Gastroesophageal sphincter (tissue), 4 donors: ENCODE measurements around the gene USF3. TPM values are rescaled to one million over a fixed set of nuclear protein-coding genes. Genes with fewer than 3 reads are reported as not detected.

Experiments
- ATAC-seq: fragments of 150-250 bp; one replicate; pipeline ENCODE4 v1.9.1; 2016; ENCODE audit warnings: mild to moderate bottlenecking, moderate library complexity
- H3K27ac ChIP-seq, 4 donors: fragments of 200-600 bp; sonication (generic) in 3 of 4; 1 replicate in 3 of 4; 2 replicates in 1 of 4; pipeline ENCODE4 v1.5.1; 2016 to 2019
- H3K27me3 ChIP-seq: fragments of 200-600 bp; sonication (generic); one replicate; pipeline ENCODE4 v1.5.1; 2019
- H3K36me3 ChIP-seq, 2 donors: fragments of 200-600 bp; sonication (generic); one replicate each; pipeline ENCODE4 v1.5.1; 2019; ENCODE audit warnings: control low read depth in 1 of 2
- H3K4me1 ChIP-seq, 3 donors: fragments of 200-600 bp; sonication (generic); 1 replicate in 2 of 3; 2 replicates in 1 of 3; pipeline ENCODE4 v1.5.1; 2016 to 2019; ENCODE audit warnings: control low read depth in 2 of 3
- H3K4me3 ChIP-seq, 2 donors: fragments of 200-600 bp; sonication (generic); one replicate each; pipeline ENCODE4 v1.5.1; 2019; ENCODE audit warnings: mild to moderate bottlenecking in 1 of 2, moderate library complexity in 1 of 2
- H3K9me3 ChIP-seq, 3 donors: fragments of 200-600 bp; sonication (generic); one replicate each; pipeline ENCODE4 v1.5.1; 2017 to 2019; ENCODE audit warnings: control low read depth in 2 of 3
- EP300 ChIP-seq: sonication (generic); formaldehyde crosslinking; IDR thresholded peaks from one replicate; pipeline ENCODE4 v1.6.1; 2017; ENCODE audit warnings: antibody characterized with exemption, mild to moderate bottlenecking
- POLR2A ChIP-seq, 2 donors: fragments of 450-650 bp; IDR thresholded peaks; one replicate each; pipeline ENCODE4 v1.6.1; 2017; ENCODE audit warnings: antibody characterized with exemption in 2 of 2, mild to moderate bottlenecking in 2 of 2, moderate library complexity in 1 of 2
- POLR2AphosphoS5 ChIP-seq: sonication (generic); formaldehyde crosslinking; IDR thresholded peaks from one replicate; pipeline ENCODE4 v1.6.1; 2017; ENCODE audit warnings: antibody characterized with exemption
- WGBS, 2 donors: methylation state at CpG; one replicate each; pipeline ENCODE4 v1.1.5; 2018; ENCODE audit warnings: low coverage in 1 of 2; 5-methylcytosine and 5-hydroxymethylcytosine counted together
- total RNA-seq, 4 donors: library from RNA; depleted of rRNA; stranded (reverse); fragments of >200 nt; gene quantifications; one replicate each; pipeline ENCODE4 v1.1.0, GENCODE V29; 2016
- TF ChIP-seq, protein P1 (sequence below), 4 experiments: fragments of 200-600 bp in 2 of 4; fragments of 450-650 bp in 2 of 4; sonication (generic) in 1 of 4; IDR thresholded peaks; one replicate each; pipeline ENCODE4 v1.5.1; 2017 to 2019; ENCODE audit warnings: antibody characterized with exemption in 4 of 4, mild to moderate bottlenecking in 2 of 4, moderate library complexity in 2 of 4

USF3 gene
- total RNA-seq, 4 donors from 2014 or later = 27.3 to 33.2 (median 29.6) TPM

DNA sequence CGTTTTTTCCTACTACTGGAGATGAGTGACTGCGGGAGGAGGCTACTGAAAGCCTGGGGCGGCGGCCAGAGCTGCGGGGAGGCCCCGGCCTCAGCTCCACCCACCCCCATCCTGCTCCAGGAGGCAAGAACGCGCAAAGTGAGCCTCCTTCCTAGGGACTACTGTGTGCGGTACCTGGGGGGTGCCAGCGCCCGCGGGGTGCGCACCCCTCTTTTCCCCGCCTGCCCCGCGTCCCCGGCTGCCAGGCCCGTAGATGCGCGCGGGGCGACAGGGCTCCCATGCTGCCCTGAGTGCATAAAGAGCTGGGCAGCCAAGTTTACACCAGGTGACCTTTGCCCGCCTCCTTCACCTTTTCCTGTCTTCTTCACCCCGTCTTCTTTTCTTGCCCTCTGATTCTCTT is 2.5 kb upstream of the USF3 start:
- H3K4me3 ChIP-seq = peak overlapping the region; percentile 36 to 44
- TF ChIP-seq POLR2A (IDR thresholded peaks at IDR 0.05) (no peak), POLR2AphosphoS5 (no peak), EP300 (no peak)
- TF ChIP-seq, protein P1, sequence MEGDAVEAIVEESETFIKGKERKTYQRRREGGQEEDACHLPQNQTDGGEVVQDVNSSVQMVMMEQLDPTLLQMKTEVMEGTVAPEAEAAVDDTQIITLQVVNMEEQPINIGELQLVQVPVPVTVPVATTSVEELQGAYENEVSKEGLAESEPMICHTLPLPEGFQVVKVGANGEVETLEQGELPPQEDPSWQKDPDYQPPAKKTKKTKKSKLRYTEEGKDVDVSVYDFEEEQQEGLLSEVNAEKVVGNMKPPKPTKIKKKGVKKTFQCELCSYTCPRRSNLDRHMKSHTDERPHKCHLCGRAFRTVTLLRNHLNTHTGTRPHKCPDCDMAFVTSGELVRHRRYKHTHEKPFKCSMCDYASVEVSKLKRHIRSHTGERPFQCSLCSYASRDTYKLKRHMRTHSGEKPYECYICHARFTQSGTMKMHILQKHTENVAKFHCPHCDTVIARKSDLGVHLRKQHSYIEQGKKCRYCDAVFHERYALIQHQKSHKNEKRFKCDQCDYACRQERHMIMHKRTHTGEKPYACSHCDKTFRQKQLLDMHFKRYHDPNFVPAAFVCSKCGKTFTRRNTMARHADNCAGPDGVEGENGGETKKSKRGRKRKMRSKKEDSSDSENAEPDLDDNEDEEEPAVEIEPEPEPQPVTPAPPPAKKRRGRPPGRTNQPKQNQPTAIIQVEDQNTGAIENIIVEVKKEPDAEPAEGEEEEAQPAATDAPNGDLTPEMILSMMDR (IDR thresholded peaks at IDR 0.05) = no peak
- no peaks in the 10 kb centered on the region for H3K27me3 ChIP-seq
- WGBS, 2 donors = 0 to 24% methylated on average over 1 to 5 of the region's 24 CpGs
- H3K27ac ChIP-seq = peak overlapping the region; percentile 12 to 100 (median 88)
- peaks cover 8 to 39% (median 8%) of the 10 kb centered on the region in 3 donors for H3K4me1 ChIP-seq
- no peaks in the 10 kb centered on the region for H3K36me3 ChIP-seq
- ATAC-seq = no peak
- H3K9me3 ChIP-seq = no peaks in the 10 kb centered on the region

DNA sequence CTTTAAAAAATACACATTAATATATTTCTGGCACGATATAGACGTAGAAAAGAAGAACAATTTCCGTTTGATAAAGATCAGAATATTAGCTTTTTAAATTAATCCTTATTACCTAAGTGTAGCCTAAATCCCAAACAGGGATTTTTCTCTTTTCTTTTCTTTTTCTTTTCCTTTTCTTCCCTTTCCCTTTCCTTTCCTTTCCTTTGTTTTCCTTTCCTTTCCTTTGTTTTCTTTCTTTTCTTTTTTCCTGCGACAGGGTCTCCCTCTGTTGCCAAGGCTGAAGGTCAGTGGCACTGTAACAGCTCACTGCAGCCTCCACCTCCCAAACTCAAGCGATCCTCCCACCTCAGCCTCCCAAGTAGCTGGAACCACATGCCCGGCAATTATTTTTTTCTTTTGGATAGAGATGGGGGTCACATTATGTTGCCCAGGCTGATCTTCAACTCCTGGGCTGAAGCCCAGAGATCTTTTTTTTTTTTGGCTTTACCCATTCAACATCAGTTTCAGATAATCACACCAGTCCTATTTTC is 1.8 kb upstream of the USF3 start:
- ATAC-seq = no peak
- Histone ChIP-seq H3K27ac (peak overlapping the region; percentile 98 to 100 (median 100)), H3K9me3 (no peaks in the 10 kb centered on the region), H3K27me3 (no peaks in the 10 kb centered on the region), H3K36me3 (no peaks in the 10 kb centered on the region), H3K4me3 (peak overlapping the region in 1 of 2 donors; percentile 44), H3K4me1 (peaks cover 8 to 45% (median 8%) of the 10 kb centered on the region in 3 donors)
- TF ChIP-seq POLR2A (IDR thresholded peaks at IDR 0.05) = no peak
- no peak for TF ChIP-seq POLR2AphosphoS5
- TF ChIP-seq EP300 = no peak
- TF ChIP-seq, protein P1 (IDR thresholded peaks at IDR 0.05) = no peak
- WGBS, 2 donors = 58 to 78% methylated on average over 6 of the region's 6 CpGs

- Histone ChIP-seq H3K27ac (peak overlapping the region; percentile 98 to 100 (median 100)), H3K36me3 (no peaks in the 10 kb centered on the region), H3K27me3 (no peaks in the 10 kb centered on the region), H3K4me1 (peaks cover 8 to 52% (median 8%) of the 10 kb centered on the region in 3 donors), H3K9me3 (no peaks in the 10 kb centered on the region), H3K4me3 (peak overlapping the region; percentile 86 to 98)
- ATAC-seq = no peak
- 3 to 15% methylated on average over 9 to 10 of the region's 10 CpGs for WGBS, 2 donors
- TF ChIP-seq EP300 (no peak), POLR2AphosphoS5 (no peak), POLR2A (IDR thresholded peaks at IDR 0.05) (no peak)
- TF ChIP-seq, protein P1 (IDR thresholded peaks at IDR 0.05) = no peak
Observed at GRCh38 chr3:113697500-113698090, 1.2 kb upstream of the USF3 start.

DNA sequence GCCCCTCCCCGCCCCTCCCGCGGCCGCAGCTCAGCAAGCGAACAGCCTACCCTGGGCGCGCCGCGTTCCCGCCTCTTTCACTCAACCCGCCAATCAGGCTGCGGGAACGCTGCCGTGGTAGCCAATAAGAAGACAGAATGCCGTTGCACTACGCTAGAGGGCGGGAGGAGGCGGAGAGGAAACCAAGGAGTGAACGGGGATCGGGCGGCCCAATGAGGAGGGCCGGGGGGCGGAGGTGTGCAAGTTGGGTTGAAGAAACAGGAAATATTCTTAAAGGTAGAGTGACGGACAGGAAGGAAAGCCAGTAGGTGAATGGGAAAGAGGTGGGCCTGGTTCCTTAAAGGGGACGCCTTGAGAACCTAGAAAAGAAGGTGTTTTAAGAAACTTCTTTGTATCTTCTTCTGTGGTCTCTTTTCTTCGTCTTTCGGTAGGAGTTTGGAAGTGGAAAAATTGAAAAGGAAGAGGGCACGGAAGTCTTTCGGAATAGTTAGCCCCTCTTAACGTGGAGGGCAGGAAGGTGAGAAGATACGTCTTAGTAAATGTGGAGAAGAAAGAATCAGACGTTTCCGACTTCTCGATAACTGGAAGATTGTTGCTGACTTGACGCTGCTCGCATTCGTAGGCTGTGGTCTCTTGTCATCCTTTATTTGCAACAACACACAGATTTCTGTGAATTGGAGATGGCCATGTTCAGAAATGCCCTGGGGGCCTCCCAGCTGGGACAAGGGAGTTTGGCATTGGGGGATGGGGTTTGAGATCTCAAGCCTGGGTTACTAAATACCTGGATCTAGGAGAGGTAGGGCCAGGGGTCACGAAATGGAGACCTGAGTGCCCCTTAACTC is 437 bp upstream of the USF3 start:
- no peaks in the 10 kb centered on the region for H3K27me3 ChIP-seq
- no peaks in the 10 kb centered on the region for H3K9me3 ChIP-seq
- H3K36me3 ChIP-seq = no peaks in the 10 kb centered on the region
- H3K27ac ChIP-seq = peak overlapping the region; percentile 98 to 100 (median 100)
- TF ChIP-seq, protein P1 (IDR thresholded peaks at IDR 0.05) = peak in 3 of 4 experiments; percentile 9 to 49 (median 23)
- TF ChIP-seq POLR2A (IDR thresholded peaks at IDR 0.05) (no peak), POLR2AphosphoS5 (peak; percentile 60)
- 0% methylated on average over 18 to 23 of the region's 38 CpGs for WGBS, 2 donors
- ATAC-seq = peak; percentile 99
- peaks cover 8 to 59% (median 8%) of the 10 kb centered on the region in 3 donors for H3K4me1 ChIP-seq
- peak overlapping the region; percentile 86 to 98 for H3K4me3 ChIP-seq
